Liver (tissue), 9 donors: ENCODE results near the gene KSR1. TPM values are rescaled to one million over a fixed set of nuclear protein-coding genes. Genes with fewer than 3 reads are reported as not detected.
"Not testable (repeated sequence)": the region's sequence is repeated elsewhere in the genome, so short reads cannot be mapped to it uniquely, and the experiment has no call there.

Experiments used
- DNase-seq: peaks from one replicate; pipeline ENCODE4 v3.0.0-alpha.2; 2017; ENCODE audit warnings: low spot score
- H3K27ac ChIP-seq, 2 donors: one replicate each; pipeline ENCODE4 v1.7.0; 2013; ENCODE audit warnings: inconsistent platforms in 2 of 2, low read length in 2 of 2, control low read depth in 1 of 2, low read depth in 1 of 2, mild to moderate bottlenecking in 1 of 2
- H3K27me3 ChIP-seq, 4 donors: one replicate each; pipeline versions ENCODE4 v1.6.1 to v1.7.0; 2013; ENCODE audit warnings: low read length in 3 of 4, inconsistent platforms in 1 of 4, mild to moderate bottlenecking in 1 of 4, moderate library complexity in 1 of 4; ENCODE audit not compliant: control insufficient read depth in 4 of 4, insufficient read depth in 4 of 4
- H3K36me3 ChIP-seq, 4 donors: one replicate each; pipeline versions ENCODE4 v1.6.1 to v1.7.0; 2013; ENCODE audit warnings: low read length in 3 of 4, mild to moderate bottlenecking in 3 of 4, low read depth in 1 of 4, moderate library complexity in 1 of 4; ENCODE audit not compliant: control insufficient read depth in 4 of 4, insufficient read depth in 3 of 4
- H3K4me1 ChIP-seq, 4 donors: one replicate each; pipeline versions ENCODE4 v1.6.1 to v1.7.0; 2013; ENCODE audit warnings: low read length in 3 of 4, mild to moderate bottlenecking in 3 of 4, moderate library complexity in 1 of 4; ENCODE audit not compliant: control insufficient read depth in 4 of 4, insufficient read depth in 4 of 4
- H3K4me3 ChIP-seq, 3 donors: one replicate each; pipeline versions ENCODE4 v1.6.1 to v1.7.0; 2013; ENCODE audit warnings: low read length in 3 of 3, control low read depth in 1 of 3, low read depth in 1 of 3, mild to moderate bottlenecking in 1 of 3
- H3K9ac ChIP-seq, 2 donors: one replicate each; pipeline ENCODE4 v1.7.0; 2013; ENCODE audit warnings: low read length in 2 of 2, mild to moderate bottlenecking in 2 of 2, moderate library complexity in 2 of 2, control low read depth in 1 of 2, low read depth in 1 of 2
- H3K9me3 ChIP-seq, 4 donors: one replicate each; pipeline versions ENCODE4 v1.6.1 to v1.7.0; 2013; ENCODE audit warnings: low read length in 3 of 4; ENCODE audit not compliant: control insufficient read depth in 4 of 4
- FOXA2 ChIP-seq: IDR thresholded peaks from 2 replicates; pipeline ENCODE4 v1.6.1; 2016; ENCODE audit warnings: antibody characterized with exemption
- GABPA ChIP-seq, 2 donors: IDR thresholded peaks in 1 of 2; conservative IDR thresholded peaks in 1 of 2; 2 replicates each; pipeline ENCODE4 v1.6.1; 2016; ENCODE audit warnings: antibody characterized with exemption in 2 of 2, mild to moderate bottlenecking in 1 of 2, moderate library complexity in 1 of 2
- HNF4A ChIP-seq, 2 donors: conservative IDR thresholded peaks; 2 replicates each; pipeline ENCODE4 v1.6.1; 2016; ENCODE audit warnings: antibody characterized with exemption in 2 of 2, mild to moderate bottlenecking in 2 of 2
- HNF4G ChIP-seq: IDR thresholded peaks from 2 replicates; pipeline ENCODE4 v1.6.1; 2016; ENCODE audit warnings: antibody characterized with exemption
- JUND ChIP-seq, 2 donors: IDR thresholded peaks; 2 replicates each; pipeline ENCODE4 v1.6.1; 2016; ENCODE audit warnings: antibody characterized with exemption in 2 of 2
- MAX ChIP-seq: IDR thresholded peaks from 2 replicates; pipeline ENCODE4 v1.6.1; 2016; ENCODE audit warnings: antibody characterized with exemption
- NR2F2 ChIP-seq: IDR thresholded peaks from 2 replicates; pipeline ENCODE4 v1.6.1; 2016; ENCODE audit warnings: antibody characterized with exemption
- RAD21 ChIP-seq, 2 donors: IDR thresholded peaks; 2 replicates each; pipeline ENCODE4 v1.6.1; 2016; ENCODE audit warnings: antibody characterized with exemption in 2 of 2, mild to moderate bottlenecking in 2 of 2
- RXRA ChIP-seq, 2 donors: IDR thresholded peaks; 2 replicates each; pipeline ENCODE4 v1.6.1; 2017 to 2018; ENCODE audit warnings: antibody characterized with exemption in 2 of 2, mild to moderate bottlenecking in 1 of 2
- TAF1 ChIP-seq: conservative IDR thresholded peaks from 2 replicates; pipeline ENCODE4 v1.6.1; 2016; ENCODE audit warnings: antibody characterized with exemption, mild to moderate bottlenecking
- YY1 ChIP-seq: IDR thresholded peaks from 2 replicates; pipeline ENCODE4 v1.6.1; 2016; ENCODE audit warnings: antibody characterized with exemption, mild to moderate bottlenecking
- ZBTB33 ChIP-seq: IDR thresholded peaks from 2 replicates; pipeline ENCODE4 v1.6.1; 2016; ENCODE audit warnings: antibody characterized with exemption
- WGBS: extraction: QIAGEN DNeasy Blood & Tissue Kit; methylation state at CpG from one replicate; pipeline ENCODE4 v1.1.7; 2013; 5-methylcytosine and 5-hydroxymethylcytosine counted together
- polyA plus RNA-seq, 2 donors: library from polyadenylated mRNA; stranded (reverse) in 1 of 2; unstranded in 1 of 2; fragments of 200-250 nt in 1 of 2; fragments of >200 nt in 1 of 2; fragmentation: Nextera tagmentation in 1 of 2; extraction: Ambion mirVana in 1 of 2; gene quantifications; one replicate each; pipeline versions ENCODE4 v1.2.1 to v1.2.3, GENCODE V29; 2013 to 2015
- total RNA-seq, 2 donors: library from RNA; depleted of rRNA; stranded (reverse); fragments of >200 nt; gene quantifications; one replicate each; pipeline ENCODE4 v1.2.3, GENCODE V29; 2014
- TF ChIP-seq, protein P1 (sequence below): IDR thresholded peaks from 2 replicates; pipeline ENCODE4 v1.6.1; 2016; ENCODE audit warnings: antibody characterized with exemption, mild to moderate bottlenecking
- TF ChIP-seq, protein P2 (sequence below): IDR thresholded peaks from 2 replicates; pipeline ENCODE4 v1.6.1; 2016; ENCODE audit warnings: antibody characterized with exemption
- donor health status: healthy.
- donor health status: healthy.
- donor health status: healthy.
- donor health status: healthy.
- donor health status: healthy.

Gene KSR1
- total and polyA plus RNA-seq, 4 donors: 1.2 to 9.0 (median 4.1) TPM

- Histone ChIP-seq H3K9ac (no peak overlapping the region), H3K4me3 (no peak overlapping the region), H3K4me1 (no peaks in the 10 kb centered on the region), H3K36me3 (no peaks in the 10 kb centered on the region), H3K27me3 (no peaks in the 10 kb centered on the region), H3K9me3 (no peaks in the 10 kb centered on the region), H3K27ac (no peak overlapping the region)
- TF ChIP-seq NR2F2: no peak
- TF ChIP-seq RXRA (IDR thresholded peaks at IDR 0.05): no peak
- TF ChIP-seq ZBTB33: no peak
- no peak for TF ChIP-seq JUND (IDR thresholded peaks at IDR 0.05)
- no peak for TF ChIP-seq FOXA2
- TF ChIP-seq GABPA (IDR thresholded peaks at IDR 0.05 in 1 of 2, conservative IDR thresholded peaks at IDR 0.05 in 1 of 2): no peak
- TF ChIP-seq, protein P1, sequence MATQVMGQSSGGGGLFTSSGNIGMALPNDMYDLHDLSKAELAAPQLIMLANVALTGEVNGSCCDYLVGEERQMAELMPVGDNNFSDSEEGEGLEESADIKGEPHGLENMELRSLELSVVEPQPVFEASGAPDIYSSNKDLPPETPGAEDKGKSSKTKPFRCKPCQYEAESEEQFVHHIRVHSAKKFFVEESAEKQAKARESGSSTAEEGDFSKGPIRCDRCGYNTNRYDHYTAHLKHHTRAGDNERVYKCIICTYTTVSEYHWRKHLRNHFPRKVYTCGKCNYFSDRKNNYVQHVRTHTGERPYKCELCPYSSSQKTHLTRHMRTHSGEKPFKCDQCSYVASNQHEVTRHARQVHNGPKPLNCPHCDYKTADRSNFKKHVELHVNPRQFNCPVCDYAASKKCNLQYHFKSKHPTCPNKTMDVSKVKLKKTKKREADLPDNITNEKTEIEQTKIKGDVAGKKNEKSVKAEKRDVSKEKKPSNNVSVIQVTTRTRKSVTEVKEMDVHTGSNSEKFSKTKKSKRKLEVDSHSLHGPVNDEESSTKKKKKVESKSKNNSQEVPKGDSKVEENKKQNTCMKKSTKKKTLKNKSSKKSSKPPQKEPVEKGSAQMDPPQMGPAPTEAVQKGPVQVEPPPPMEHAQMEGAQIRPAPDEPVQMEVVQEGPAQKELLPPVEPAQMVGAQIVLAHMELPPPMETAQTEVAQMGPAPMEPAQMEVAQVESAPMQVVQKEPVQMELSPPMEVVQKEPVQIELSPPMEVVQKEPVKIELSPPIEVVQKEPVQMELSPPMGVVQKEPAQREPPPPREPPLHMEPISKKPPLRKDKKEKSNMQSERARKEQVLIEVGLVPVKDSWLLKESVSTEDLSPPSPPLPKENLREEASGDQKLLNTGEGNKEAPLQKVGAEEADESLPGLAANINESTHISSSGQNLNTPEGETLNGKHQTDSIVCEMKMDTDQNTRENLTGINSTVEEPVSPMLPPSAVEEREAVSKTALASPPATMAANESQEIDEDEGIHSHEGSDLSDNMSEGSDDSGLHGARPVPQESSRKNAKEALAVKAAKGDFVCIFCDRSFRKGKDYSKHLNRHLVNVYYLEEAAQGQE: no peak
- no peak for TF ChIP-seq TAF1
- TF ChIP-seq YY1: no peak
- no peak for TF ChIP-seq HNF4A (conservative IDR thresholded peaks at IDR 0.05)
- DNase-seq: no peak
- WGBS: 87% methylated on average over 4 of the region's 4 CpGs
Observed at GRCh38 chr17:27665549-27665948, 209.3 kb downstream of the KSR1 start.

DNA sequence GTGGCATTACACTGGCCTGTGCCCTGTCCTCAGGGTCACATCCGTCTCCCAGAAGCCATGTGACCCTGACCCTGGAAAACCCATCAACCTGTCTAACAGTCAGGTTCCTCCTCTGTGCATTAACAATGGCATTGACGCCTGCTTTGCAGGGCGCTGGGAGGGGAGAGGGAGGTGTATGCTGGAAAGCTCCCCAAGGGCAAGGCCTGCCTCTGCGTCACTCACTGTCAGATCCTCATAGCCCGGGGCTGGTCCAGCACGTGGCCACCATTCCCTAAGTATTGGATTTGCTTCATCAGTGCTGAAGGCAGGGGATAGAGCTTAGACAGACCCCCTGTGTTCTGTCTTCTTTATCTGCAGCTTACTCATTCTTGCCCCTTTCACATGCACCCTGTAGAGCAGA is 210.0 kb downstream of the KSR1 start:
- not testable (repeated sequence) for H3K27me3 ChIP-seq, H3K4me3 ChIP-seq, H3K9me3 ChIP-seq, H3K9ac ChIP-seq, DNase-seq, H3K27ac ChIP-seq, H3K36me3 ChIP-seq, H3K4me1 ChIP-seq
- 80% methylated on average over 6 of the region's 6 CpGs for WGBS

DNA sequence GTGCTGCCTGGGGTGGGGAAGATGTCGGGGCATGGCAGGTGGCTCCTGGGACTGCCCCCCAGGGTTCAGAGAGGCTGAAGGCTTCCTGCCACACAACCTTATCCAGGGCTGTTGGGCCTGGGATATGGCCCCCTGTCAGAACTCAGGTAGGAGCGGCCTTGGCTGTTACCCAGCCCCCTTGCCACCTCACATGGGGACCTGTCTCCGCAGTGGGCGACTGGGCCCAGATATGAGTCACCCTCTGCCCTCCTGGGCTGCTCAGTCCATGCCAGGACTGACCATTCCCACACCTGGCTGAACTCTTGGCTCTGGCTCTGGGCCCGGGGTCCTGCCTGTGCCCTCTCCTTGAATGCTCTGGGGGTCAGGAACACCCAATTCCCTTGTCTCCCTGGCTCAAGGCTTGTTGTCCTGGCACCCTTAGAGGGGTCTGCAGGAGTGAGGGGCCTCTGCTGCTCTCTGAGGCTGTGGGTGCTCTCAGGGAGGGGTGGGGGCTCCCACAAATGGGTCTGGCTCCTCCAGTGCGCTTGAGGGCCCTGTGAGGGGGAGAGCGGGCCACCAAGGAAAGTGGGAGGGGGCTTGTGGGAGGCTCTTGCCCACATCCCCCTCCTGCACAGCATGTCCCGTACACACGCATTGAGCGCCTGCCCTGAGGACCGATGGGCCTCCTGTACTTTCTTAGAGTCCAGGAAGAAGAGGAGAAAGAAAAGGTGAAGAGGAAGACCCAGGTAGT is 210.7 kb downstream of the KSR1 start:
- Histone ChIP-seq H3K27ac (no peak overlapping the region), H3K36me3 (no peaks in the 10 kb centered on the region), H3K27me3 (no peaks in the 10 kb centered on the region), H3K9me3 (no peaks in the 10 kb centered on the region), H3K4me3 (no peak overlapping the region), H3K4me1 (no peaks in the 10 kb centered on the region), H3K9ac (no peak overlapping the region)
- 92% methylated on average over 11 of the region's 11 CpGs for WGBS
- TF ChIP-seq, protein P1: no peak
- TF ChIP-seq, protein P2, sequence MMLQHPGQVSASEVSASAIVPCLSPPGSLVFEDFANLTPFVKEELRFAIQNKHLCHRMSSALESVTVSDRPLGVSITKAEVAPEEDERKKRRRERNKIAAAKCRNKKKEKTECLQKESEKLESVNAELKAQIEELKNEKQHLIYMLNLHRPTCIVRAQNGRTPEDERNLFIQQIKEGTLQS: no peak
- no peak for TF ChIP-seq MAX
- TF ChIP-seq GABPA (IDR thresholded peaks at IDR 0.05 in 1 of 2, conservative IDR thresholded peaks at IDR 0.05 in 1 of 2): no peak
- no peak for TF ChIP-seq RAD21 (IDR thresholded peaks at IDR 0.05)
- TF ChIP-seq RXRA (IDR thresholded peaks at IDR 0.05): no peak
- no peak for TF ChIP-seq JUND (IDR thresholded peaks at IDR 0.05)
- no peak for TF ChIP-seq FOXA2
- TF ChIP-seq NR2F2: no peak
- TF ChIP-seq TAF1: no peak
- TF ChIP-seq HNF4G: no peak
- no peak for TF ChIP-seq ZBTB33
- no peak for TF ChIP-seq HNF4A (conservative IDR thresholded peaks at IDR 0.05)
- DNase-seq: peak; percentile 24
